Thoracic aorta (tissue), 2 donors: ENCODE measurements around the gene CXCL5. TPM values are rescaled to one million over a fixed set of nuclear protein-coding genes. Genes with fewer than 3 reads are reported as not detected.
"Not testable (repeated sequence)": the region's sequence is repeated elsewhere in the genome, so short reads cannot be mapped to it uniquely, and the experiment has no call there.

Experiments
- ATAC-seq: fragments of 150-250 bp; one replicate; pipeline ENCODE4 v1.8.0; 2017; ENCODE audit warnings: low read depth; ENCODE audit not compliant: insufficient number of reproducible peaks, low FRiP score
- DNase-seq: peaks from one replicate; pipeline ENCODE4 v3.0.0-alpha.2; 2020; ENCODE audit warnings: low spot score
- H3K27ac ChIP-seq, 2 donors: fragments of 200-600 bp; sonication (generic); 1 replicate in 1 of 2; 2 replicates in 1 of 2; pipeline ENCODE4 v1.5.1; 2016; ENCODE audit warnings: mild to moderate bottlenecking in 2 of 2, moderate library complexity in 2 of 2
- H3K27me3 ChIP-seq: fragments of 200-600 bp; sonication (generic); replicated peaks from 2 replicates; pipeline ENCODE4 v1.6.0; 2016; ENCODE audit warnings: mild to moderate bottlenecking; ENCODE audit not compliant: insufficient read depth
- H3K36me3 ChIP-seq: fragments of 200-600 bp; sonication (generic); one replicate; pipeline ENCODE4 v1.5.1; 2016
- H3K4me1 ChIP-seq, 2 donors: fragments of 200-600 bp; sonication (generic); 1 replicate in 1 of 2; 2 replicates in 1 of 2; pipeline versions ENCODE4 v1.5.1 to v1.6.0; 2016; ENCODE audit warnings: low read depth in 2 of 2, mild to moderate bottlenecking in 1 of 2; ENCODE audit not compliant: control insufficient read depth in 1 of 2
- H3K4me3 ChIP-seq: fragments of 200-600 bp; sonication (generic); 2 replicates; pipeline ENCODE4 v1.5.1; 2016; ENCODE audit warnings: mild to moderate bottlenecking
- H3K9me3 ChIP-seq: fragments of 200-600 bp; sonication (generic); 2 replicates; pipeline ENCODE4 v1.5.1; 2016
- CTCF ChIP-seq: fragments of 200-600 bp; sonication (generic); IDR thresholded peaks from one replicate; pipeline ENCODE4 v1.5.1; 2019; ENCODE audit warnings: antibody characterized with exemption
- total RNA-seq, 2 donors: library from RNA; depleted of rRNA; stranded (reverse); fragments of >200 nt; gene quantifications; one replicate each; pipeline versions ENCODE4 v1.1.0 to v1.2.3, GENCODE V29; 2016

Gene CXCL5
- total RNA-seq, 2 donors from 2014 or later, result 0.49 TPM; not detected in 1

GRCh38 chr4:73988061-73988460, 10.4 kb downstream of the CXCL5 start, which contains the start of gene PPBP:
Gene PPBP (minus strand): TSS chr4:73988190. CDS start chr4:73988103, 87 bp downstream.
- Histone ChIP-seq H3K27me3 (no peaks in the 10 kb centered on the region), H3K27ac (no peak within 1 kb of the TSS), H3K4me1 (no peaks in the 10 kb centered on the region), H3K36me3 (no peaks in the 10 kb centered on the region), H3K9me3 (no peaks in the 10 kb centered on the region), H3K4me3 (no peak within 1 kb of the TSS)
- DNase-seq (no peak), ATAC-seq (no peak)
- no peak for TF ChIP-seq CTCF

GRCh38 chr4:73985528-73985852, 13.0 kb downstream of the CXCL5 start:
- H3K4me3 ChIP-seq, result no peak overlapping the region
- H3K27me3 ChIP-seq, result no peaks in the 10 kb centered on the region
- DNase-seq, result no peak
- no peaks in the 10 kb centered on the region for H3K9me3 ChIP-seq
- no peak overlapping the region for H3K27ac ChIP-seq
- H3K36me3 ChIP-seq, result no peaks in the 10 kb centered on the region
- ATAC-seq, result no peak
- H3K4me1 ChIP-seq, result peaks cover 0 to 10% of the 10 kb centered on the region in 2 donors
- no peak for TF ChIP-seq CTCF

GRCh38 chr4:73984736-73985527, 13.5 kb downstream of the CXCL5 start:
- Histone ChIP-seq H3K4me1 (peaks cover 0 to 10% of the 10 kb centered on the region in 2 donors), H3K9me3 (no peaks in the 10 kb centered on the region), H3K27me3 (no peaks in the 10 kb centered on the region), H3K4me3 (no peak overlapping the region), H3K27ac (no peak overlapping the region), H3K36me3 (no peaks in the 10 kb centered on the region)
- no peak for ATAC-seq
- no peak for DNase-seq
- TF ChIP-seq CTCF, result no peak

GRCh38 chr4:73981175-73981574, 17.3 kb downstream of the CXCL5 start:
- not testable (repeated sequence) for H3K4me3 ChIP-seq, DNase-seq, ATAC-seq, H3K36me3 ChIP-seq, H3K27me3 ChIP-seq, H3K9me3 ChIP-seq, H3K27ac ChIP-seq
- peaks cover 0 to 18% of the 10 kb centered on the region in 2 donors for H3K4me1 ChIP-seq

- no peak for DNase-seq
Measured at GRCh38 chr4:73979407-73979957, 19.0 kb downstream of the CXCL5 start.

More at GRCh38 chr4:73979407-73979957, 19.0 kb downstream of the CXCL5 start:
- Histone ChIP-seq H3K27me3 (no peaks in the 10 kb centered on the region), H3K4me3 (no peak overlapping the region), H3K27ac (no peak overlapping the region), H3K9me3 (no peaks in the 10 kb centered on the region), H3K4me1 (peaks cover 0 to 18% of the 10 kb centered on the region in 2 donors), H3K36me3 (no peaks in the 10 kb centered on the region)
- no peak for TF ChIP-seq CTCF
- no peak for ATAC-seq
